Mesendoderm (in vitro differentiated cells): ENCODE results near the gene JARID2.

ENCODE experiments used
- DNase-seq: peaks from one replicate; pipeline ENCODE4 v3.0.0; 2013
- H2AK5ac ChIP-seq: 2 replicates; pipeline ENCODE4 v1.6.1; 2013; ENCODE audit warnings: low read length, inconsistent platforms
- H2BK120ac ChIP-seq: 2 replicates; pipeline ENCODE4 v1.6.1; 2013; ENCODE audit warnings: low read depth, mild to moderate bottlenecking, low read length, moderate library complexity, mixed read lengths
- H2BK15ac ChIP-seq: replicated peaks from 2 replicates; pipeline ENCODE4 v1.6.1; 2013; ENCODE audit warnings: low read depth, mild to moderate bottlenecking, moderate library complexity
- H2BK5ac ChIP-seq: 2 replicates; pipeline ENCODE4 v1.6.1; 2013; ENCODE audit warnings: low read length, inconsistent platforms
- H3K18ac ChIP-seq: 2 replicates; pipeline ENCODE4 v1.6.1; 2013; ENCODE audit warnings: mild to moderate bottlenecking, low read length, mixed read lengths
- H3K23ac ChIP-seq: one replicate; pipeline ENCODE4 v1.6.1; 2013; ENCODE audit warnings: low read length
- H3K27ac ChIP-seq: 2 replicates; pipeline ENCODE4 v1.5.1; 2013; ENCODE audit warnings: low read depth, mild to moderate bottlenecking, inconsistent platforms, low read length, moderate library complexity
- H3K27me3 ChIP-seq: 2 replicates; pipeline ENCODE4 v1.6.1; 2013; ENCODE audit warnings: low read length, control low read depth, mild to moderate bottlenecking, inconsistent platforms; ENCODE audit not compliant: insufficient read depth, poor library complexity
- H3K36me3 ChIP-seq: 2 replicates; pipeline ENCODE4 v1.6.1; 2013; ENCODE audit warnings: low read length, inconsistent platforms; ENCODE audit not compliant: control insufficient read depth, insufficient read depth
- H3K4ac ChIP-seq: one replicate; pipeline ENCODE4 v1.6.1; 2013; ENCODE audit warnings: low read depth, mild to moderate bottlenecking, low read length, moderate library complexity
- H3K4me1 ChIP-seq: 2 replicates; pipeline ENCODE4 v1.6.1; 2013; ENCODE audit warnings: low read depth, low read length, inconsistent platforms; ENCODE audit not compliant: control insufficient read depth
- H3K4me2 ChIP-seq: 2 replicates; pipeline ENCODE4 v1.6.1; 2013; ENCODE audit warnings: low read length
- H3K4me3 ChIP-seq: 2 replicates; pipeline ENCODE4 v1.5.1; 2013; ENCODE audit warnings: mild to moderate bottlenecking, low read length
- H3K56ac ChIP-seq: one replicate; pipeline ENCODE4 v1.6.1; 2013; ENCODE audit warnings: low read length
- H3K79me1 ChIP-seq: 2 replicates; pipeline ENCODE4 v1.6.1; 2013; ENCODE audit warnings: low read length, inconsistent platforms
- H3K79me2 ChIP-seq: 2 replicates; pipeline ENCODE4 v1.6.1; 2013; ENCODE audit warnings: mild to moderate bottlenecking, low read length; ENCODE audit not compliant: control insufficient read depth, insufficient read depth
- H3K9ac ChIP-seq: 2 replicates; pipeline ENCODE4 v1.6.1; 2013; ENCODE audit warnings: low read length, inconsistent platforms
- H4K5ac ChIP-seq: one replicate; pipeline ENCODE4 v1.6.1; 2013; ENCODE audit warnings: low read length
- H4K8ac ChIP-seq: one replicate; pipeline ENCODE4 v1.6.1; 2013; ENCODE audit warnings: low read depth, mild to moderate bottlenecking, control low read depth, low read length, moderate library complexity
- WGBS: extraction: QIAGEN DNeasy Blood & Tissue Kit; methylation state at CpG from one replicate; pipeline ENCODE4 v1.1.7; 2013; ENCODE audit warnings: low lambda C conversion rate, missing lambda C conversion rate; ENCODE audit not compliant: insufficient coverage; ENCODE audit errors: extremely low coverage; 5-methylcytosine and 5-hydroxymethylcytosine counted together

JARID2 gene

GRCh38 chr6:15395087-15395486 lies 149.2 kb downstream of the JARID2 start:
- Histone ChIP-seq H2BK5ac (no peak overlapping the region), H4K5ac (no peak overlapping the region), H3K18ac (no peak overlapping the region), H4K8ac (no peak overlapping the region), H3K27me3 (no peaks in the 10 kb centered on the region), H3K27ac (no peak overlapping the region), H3K79me2 (peaks cover 88% of the 10 kb centered on the region), H3K9ac (no peak overlapping the region), H3K23ac (no peak overlapping the region), H3K4ac (no peak overlapping the region), H2BK15ac (no peak overlapping the region), H3K56ac (no peak overlapping the region), H3K36me3 (no peaks in the 10 kb centered on the region), H3K4me2 (no peak overlapping the region), H3K4me3 (no peak overlapping the region), H3K4me1 (peaks cover 17% of the 10 kb centered on the region), H2AK5ac (no peak overlapping the region), H3K79me1 (peaks cover 13% of the 10 kb centered on the region), H2BK120ac (no peak overlapping the region)
- no peak for DNase-seq
- WGBS, result no CpG with 5 or more reads among the region's 8 CpGs

GRCh38 chr6:15396808-15397207 lies 150.9 kb downstream of the JARID2 start:
- H2BK5ac ChIP-seq, result no peak overlapping the region
- no peak overlapping the region for H2BK15ac ChIP-seq
- H3K27ac ChIP-seq, result no peak overlapping the region
- H3K9ac ChIP-seq, result no peak overlapping the region
- H3K4ac ChIP-seq, result no peak overlapping the region
- H3K79me1 ChIP-seq, result peaks cover 13% of the 10 kb centered on the region
- no peaks in the 10 kb centered on the region for H3K27me3 ChIP-seq
- H4K8ac ChIP-seq, result no peak overlapping the region
- no peak overlapping the region for H3K18ac ChIP-seq
- H3K23ac ChIP-seq, result no peak overlapping the region
- H3K4me2 ChIP-seq, result no peak overlapping the region
- H4K5ac ChIP-seq, result no peak overlapping the region
- no CpG with 5 or more reads among the region's 3 CpGs for WGBS
- peaks cover 16% of the 10 kb centered on the region for H3K4me1 ChIP-seq
- no peak for DNase-seq
- H3K79me2 ChIP-seq, result peaks cover 84% of the 10 kb centered on the region
- no peak overlapping the region for H2BK120ac ChIP-seq
- H3K56ac ChIP-seq, result no peak overlapping the region
- H3K36me3 ChIP-seq, result no peaks in the 10 kb centered on the region
- H3K4me3 ChIP-seq, result no peak overlapping the region
- H2AK5ac ChIP-seq, result no peak overlapping the region

- no CpG with 5 or more reads among the region's 8 CpGs for WGBS
- no peak overlapping the region for H2BK15ac ChIP-seq
- H3K4ac ChIP-seq, result no peak overlapping the region
- no peak overlapping the region for H2BK120ac ChIP-seq
- no peak overlapping the region for H4K5ac ChIP-seq
- no peak overlapping the region for H3K23ac ChIP-seq
- H2AK5ac ChIP-seq, result peak overlapping the region; percentile 47
- H2BK5ac ChIP-seq, result no peak overlapping the region
- no peak overlapping the region for H3K18ac ChIP-seq
- H3K79me2 ChIP-seq, result peaks cover 85% of the 10 kb centered on the region
- H4K8ac ChIP-seq, result no peak overlapping the region
- H3K36me3 ChIP-seq, result no peaks in the 10 kb centered on the region
- H3K79me1 ChIP-seq, result peaks cover 12% of the 10 kb centered on the region
- no peak overlapping the region for H3K9ac ChIP-seq
- H3K4me3 ChIP-seq, result no peak overlapping the region
- peaks cover 26% of the 10 kb centered on the region for H3K4me1 ChIP-seq
- H3K4me2 ChIP-seq, result no peak overlapping the region
- no peak overlapping the region for H3K27ac ChIP-seq
- no peaks in the 10 kb centered on the region for H3K27me3 ChIP-seq
- DNase-seq, result no peak
- H3K56ac ChIP-seq, result peak overlapping the region; percentile 17
Observed at GRCh38 chr6:15398633-15399275, 152.9 kb downstream of the JARID2 start.

GRCh38 chr6:15399641-15400470 lies 154.0 kb downstream of the JARID2 start:
- peaks cover 12% of the 10 kb centered on the region for H3K79me1 ChIP-seq
- H3K9ac ChIP-seq, result no peak overlapping the region
- H3K56ac ChIP-seq, result peak overlapping the region; percentile 72
- H3K4ac ChIP-seq, result peak overlapping the region; percentile 49
- H4K8ac ChIP-seq, result no peak overlapping the region
- peaks cover 87% of the 10 kb centered on the region for H3K79me2 ChIP-seq
- no peak overlapping the region for H2AK5ac ChIP-seq
- H4K5ac ChIP-seq, result no peak overlapping the region
- H3K4me1 ChIP-seq, result peaks cover 31% of the 10 kb centered on the region
- DNase-seq, result peak; percentile 72
- H3K27ac ChIP-seq, result peak overlapping the region; percentile 71
- no peaks in the 10 kb centered on the region for H3K27me3 ChIP-seq
- no peaks in the 10 kb centered on the region for H3K36me3 ChIP-seq
- H2BK120ac ChIP-seq, result peak overlapping the region; percentile 15
- no peak overlapping the region for H3K4me3 ChIP-seq
- H2BK15ac ChIP-seq, result no peak overlapping the region
- no peak overlapping the region for H3K23ac ChIP-seq
- peak overlapping the region; percentile 73 for H2BK5ac ChIP-seq
- no CpG with 5 or more reads among the region's 9 CpGs for WGBS
- no peak overlapping the region for H3K4me2 ChIP-seq
- peak overlapping the region; percentile 77 for H3K18ac ChIP-seq

- Histone ChIP-seq H2BK120ac (no peak overlapping the region), H3K27me3 (no peaks in the 10 kb centered on the region), H3K56ac (peak overlapping the region; percentile 78), H3K9ac (peak overlapping the region; percentile 51), H3K18ac (peak overlapping the region; percentile 77), H3K23ac (peak overlapping the region; percentile 45), H3K79me2 (peaks cover 88% of the 10 kb centered on the region), H3K4me1 (peaks cover 36% of the 10 kb centered on the region), H2BK15ac (no peak overlapping the region), H4K8ac (no peak overlapping the region), H3K4me3 (no peak overlapping the region), H3K79me1 (peaks cover 14% of the 10 kb centered on the region), H3K27ac (peak overlapping the region; percentile 71), H2AK5ac (no peak overlapping the region), H3K4ac (no peak overlapping the region), H3K36me3 (no peaks in the 10 kb centered on the region), H2BK5ac (no peak overlapping the region), H3K4me2 (peak overlapping the region; percentile 19), H4K5ac (no peak overlapping the region)
- no CpG with 5 or more reads among the region's 14 CpGs for WGBS
- DNase-seq, result peak; percentile 56
Observed at GRCh38 chr6:15400572-15401004, 154.7 kb downstream of the JARID2 start.
